ENCODE data around the gene CA11.

- TF ChIP-seq, protein P1, sequence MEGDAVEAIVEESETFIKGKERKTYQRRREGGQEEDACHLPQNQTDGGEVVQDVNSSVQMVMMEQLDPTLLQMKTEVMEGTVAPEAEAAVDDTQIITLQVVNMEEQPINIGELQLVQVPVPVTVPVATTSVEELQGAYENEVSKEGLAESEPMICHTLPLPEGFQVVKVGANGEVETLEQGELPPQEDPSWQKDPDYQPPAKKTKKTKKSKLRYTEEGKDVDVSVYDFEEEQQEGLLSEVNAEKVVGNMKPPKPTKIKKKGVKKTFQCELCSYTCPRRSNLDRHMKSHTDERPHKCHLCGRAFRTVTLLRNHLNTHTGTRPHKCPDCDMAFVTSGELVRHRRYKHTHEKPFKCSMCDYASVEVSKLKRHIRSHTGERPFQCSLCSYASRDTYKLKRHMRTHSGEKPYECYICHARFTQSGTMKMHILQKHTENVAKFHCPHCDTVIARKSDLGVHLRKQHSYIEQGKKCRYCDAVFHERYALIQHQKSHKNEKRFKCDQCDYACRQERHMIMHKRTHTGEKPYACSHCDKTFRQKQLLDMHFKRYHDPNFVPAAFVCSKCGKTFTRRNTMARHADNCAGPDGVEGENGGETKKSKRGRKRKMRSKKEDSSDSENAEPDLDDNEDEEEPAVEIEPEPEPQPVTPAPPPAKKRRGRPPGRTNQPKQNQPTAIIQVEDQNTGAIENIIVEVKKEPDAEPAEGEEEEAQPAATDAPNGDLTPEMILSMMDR (IDR thresholded peaks at IDR 0.05; ENCODE audit: low read length) = no peak
- TF ChIP-seq EZH2phosphoT487 (IDR thresholded peaks at IDR 0.05; ENCODE audit: low read length) = no peak
- no peak for TF ChIP-seq EZH2 (optimal IDR thresholded peaks at IDR 0.05; ENCODE audit: low read depth, low read length)
Measured at GRCh38 chr19:48686088-48686487, 40.1 kb upstream of the CA11 start.
